Erythroblast (primary cell): ENCODE data around the gene PDLIM4.

Experiments used
- DNase-seq, 2 experiments: peaks; one replicate each; lab custom pipeline; 2025; lab: John Stamatoyannopoulos, UW
- GATA1 ChIP-seq: IDR thresholded peaks from 2 replicates; pipeline ENCODE4 v1.6.1; 2011; ENCODE audit warnings: low read depth, mild to moderate bottlenecking, control low read depth, low read length, moderate library complexity
- POLR2A ChIP-seq: IDR thresholded peaks from 2 replicates; pipeline ENCODE4 v1.6.1; 2011; ENCODE audit warnings: mild to moderate bottlenecking, low read length

The PDLIM4 gene

DNA sequence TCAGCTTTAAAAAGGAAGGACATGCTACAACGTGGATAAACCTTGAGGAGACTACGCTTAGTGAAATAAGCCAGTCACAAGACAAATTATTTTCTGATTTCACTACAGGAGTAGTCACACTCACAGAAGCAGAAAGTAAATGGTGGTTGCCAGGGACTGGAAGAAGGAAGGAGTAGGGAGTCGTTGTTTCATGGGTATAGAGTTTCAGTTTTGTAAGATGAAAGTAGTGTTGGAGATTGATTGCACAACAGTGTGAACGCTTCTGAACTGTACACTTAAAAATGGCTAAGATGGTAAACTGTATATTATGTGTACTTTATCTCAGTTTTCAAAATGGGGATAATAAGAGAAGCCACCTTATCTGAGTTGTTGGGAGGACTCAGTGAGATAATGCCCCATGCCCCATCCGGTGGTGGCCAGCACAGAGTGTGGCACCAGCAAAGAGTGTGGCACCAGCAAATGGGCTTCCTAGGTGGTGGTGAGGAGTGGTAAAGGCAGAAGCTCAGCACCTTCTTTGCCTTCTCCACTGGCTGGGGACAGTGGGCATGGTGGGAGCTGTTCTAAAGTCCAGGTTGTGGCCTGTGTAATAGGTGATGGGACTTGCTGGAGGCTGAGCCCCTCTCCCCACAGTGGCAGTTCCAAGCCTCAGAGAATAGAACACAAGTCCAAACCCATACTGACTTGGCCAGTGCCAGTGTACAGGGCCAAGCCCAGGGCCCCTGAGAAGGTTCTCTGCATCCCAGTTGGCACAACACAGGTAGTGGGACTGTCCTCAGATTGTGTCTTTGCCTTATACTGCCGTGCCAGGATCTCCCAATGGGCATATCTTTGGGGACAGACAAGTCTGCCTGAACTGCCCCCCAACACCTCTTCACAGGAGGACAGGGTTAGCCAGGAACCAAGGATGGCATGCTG lies 41.1 kb downstream of the PDLIM4 start:
- TF ChIP-seq GATA1 (no peak), POLR2A (no peak)
- DNase-seq, result peak; percentile 21 to 53

DNA sequence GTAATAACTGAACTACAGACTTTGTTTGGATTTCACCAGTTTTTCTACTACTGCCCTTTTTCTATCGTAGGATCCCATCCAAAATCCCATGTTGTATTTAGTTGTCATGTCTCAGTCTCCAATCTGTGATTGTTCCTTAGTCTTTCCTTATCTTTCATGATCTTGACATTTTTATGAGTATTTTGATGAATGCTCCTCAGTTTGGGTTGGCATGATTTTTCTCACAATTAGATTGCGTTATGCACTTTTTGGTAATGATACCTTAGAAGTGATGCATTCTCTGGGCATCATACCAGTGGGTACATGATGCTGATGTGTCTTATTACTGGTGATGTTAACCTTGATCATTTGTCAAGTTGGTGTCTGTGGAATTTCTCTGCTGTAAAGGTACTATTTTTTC lies 42.4 kb downstream of the PDLIM4 start:
- no peak for DNase-seq
- TF ChIP-seq GATA1 (no peak), POLR2A (no peak)

GRCh38 chr5:132300577-132301343 lies 43.3 kb downstream of the PDLIM4 start:
- peak; percentile 84 to 86 for DNase-seq
- no peak for TF ChIP-seq GATA1
- TF ChIP-seq POLR2A, result no peak

DNA sequence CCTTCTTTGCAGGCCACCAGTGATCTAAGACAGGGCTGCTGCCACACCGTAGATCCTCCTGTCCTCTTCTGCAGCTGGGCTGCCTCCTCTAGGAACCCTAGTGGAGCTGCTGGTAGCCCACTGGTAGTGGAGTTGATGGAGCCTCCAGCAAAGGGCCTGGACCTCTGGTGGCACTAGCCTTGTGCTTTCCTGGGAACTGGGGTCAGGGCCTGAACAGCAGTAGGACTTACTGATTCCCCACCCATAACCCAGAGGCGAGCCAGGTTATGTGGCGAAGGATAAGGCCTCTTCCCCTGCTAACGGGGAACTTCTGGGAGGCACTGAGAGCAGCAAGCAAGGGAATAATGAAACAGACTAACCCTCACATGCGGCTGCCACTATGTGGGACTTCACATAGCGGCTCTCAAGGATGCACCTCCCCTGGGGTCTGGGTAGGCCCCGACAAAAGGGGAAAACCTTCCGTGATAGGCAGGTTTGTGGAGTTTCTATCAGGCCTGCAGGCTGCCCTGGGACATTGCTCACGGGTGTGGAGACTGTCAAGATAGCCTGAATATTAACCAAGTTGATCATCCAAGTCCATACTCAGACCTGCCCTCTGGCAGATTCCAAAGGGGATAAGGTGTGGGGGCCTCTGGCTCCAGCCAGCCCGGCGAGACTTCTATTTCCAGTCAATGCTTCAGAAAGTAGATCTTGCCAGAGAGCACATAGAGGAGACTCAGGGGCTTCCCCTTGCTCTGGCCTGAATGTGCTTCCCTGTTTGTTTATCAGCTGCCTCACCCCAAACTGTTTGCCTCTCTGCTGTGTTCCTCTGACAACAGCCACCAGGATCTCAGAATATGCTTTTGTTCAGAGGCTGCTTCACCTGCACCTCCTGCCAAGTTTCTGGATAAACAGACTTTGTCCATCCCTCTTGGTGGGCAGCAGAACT lies 44.1 kb downstream of the PDLIM4 start:
- peak; percentile 42 for TF ChIP-seq POLR2A
- no peak for TF ChIP-seq GATA1
- peak; percentile 56 to 71 for DNase-seq

- no peak for TF ChIP-seq POLR2A
- no peak for TF ChIP-seq GATA1
- DNase-seq, result no peak
These were observed 44.9 kb downstream of the PDLIM4 start for GRCh38 chr5:132302413-132302812.

GRCh38 chr5:132303589-132303988 lies 46.1 kb downstream of the PDLIM4 start:
- TF ChIP-seq GATA1, result no peak
- no peak for TF ChIP-seq POLR2A
- DNase-seq, result no peak

GRCh38 chr5:132305420-132305819 lies 47.9 kb downstream of the PDLIM4 start:
- TF ChIP-seq POLR2A (no peak), GATA1 (no peak)
- DNase-seq, result peak; percentile 45 to 62

GRCh38 chr5:132308701-132309100 lies 51.2 kb downstream of the PDLIM4 start:
- DNase-seq, result no peak
- TF ChIP-seq GATA1 (no peak), POLR2A (no peak)

- no peak for DNase-seq
- TF ChIP-seq POLR2A (no peak), GATA1 (no peak)
These were observed 52.2 kb downstream of the PDLIM4 start for GRCh38 chr5:132309679-132310078.

DNA sequence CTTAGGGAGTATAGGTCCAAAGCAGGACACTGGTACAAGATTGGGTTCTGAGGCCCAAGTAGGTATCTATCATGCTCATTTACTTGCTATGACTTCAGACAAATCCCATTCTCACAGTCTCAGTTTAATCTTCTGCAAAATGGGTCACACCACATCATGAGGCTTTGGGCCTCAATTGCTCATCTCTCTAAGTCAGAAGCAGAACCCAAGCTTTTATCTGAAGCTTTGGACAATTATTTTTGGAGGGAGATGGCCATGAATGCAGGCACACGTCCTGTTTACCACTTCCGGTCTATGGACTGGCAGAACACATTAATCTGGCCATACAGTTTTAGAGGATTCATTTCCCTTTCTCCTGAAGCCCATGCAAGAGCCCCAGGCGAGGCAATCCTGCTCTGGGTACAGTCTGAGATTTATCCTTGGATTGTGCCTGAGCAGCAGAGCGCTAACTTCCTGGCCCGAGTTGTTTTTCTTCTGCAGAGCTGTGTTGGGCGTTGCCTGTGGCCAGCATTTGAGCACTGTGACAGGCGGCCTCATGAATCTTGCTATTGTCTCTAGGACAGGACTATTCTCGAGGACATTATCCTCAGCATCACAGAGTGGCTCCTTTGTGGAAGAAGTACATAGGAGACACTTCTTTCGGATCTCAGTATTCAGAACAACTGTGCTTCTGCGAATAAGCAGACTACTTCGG lies 52.8 kb downstream of the PDLIM4 start:
- peak in 1 of 2 experiments; percentile 24 for DNase-seq
- TF ChIP-seq GATA1 (no peak), POLR2A (no peak)

GRCh38 chr5:132313366-132313765 lies 55.9 kb downstream of the PDLIM4 start:
- TF ChIP-seq POLR2A (no peak), GATA1 (no peak)
- DNase-seq, result peak; percentile 26 to 49

GRCh38 chr5:132313961-132314432 lies 56.5 kb downstream of the PDLIM4 start:
- TF ChIP-seq GATA1, result peak; percentile 72
- peak; percentile 61 for TF ChIP-seq POLR2A
- peak; percentile 95 to 99 for DNase-seq
